NCI-H774 (cell line): ENCODE data around the gene TRO.

Experiments
- DNase-seq: peaks from one replicate; lab custom pipeline; 2025; lab: John Stamatoyannopoulos, UW

Gene TRO

DNA sequence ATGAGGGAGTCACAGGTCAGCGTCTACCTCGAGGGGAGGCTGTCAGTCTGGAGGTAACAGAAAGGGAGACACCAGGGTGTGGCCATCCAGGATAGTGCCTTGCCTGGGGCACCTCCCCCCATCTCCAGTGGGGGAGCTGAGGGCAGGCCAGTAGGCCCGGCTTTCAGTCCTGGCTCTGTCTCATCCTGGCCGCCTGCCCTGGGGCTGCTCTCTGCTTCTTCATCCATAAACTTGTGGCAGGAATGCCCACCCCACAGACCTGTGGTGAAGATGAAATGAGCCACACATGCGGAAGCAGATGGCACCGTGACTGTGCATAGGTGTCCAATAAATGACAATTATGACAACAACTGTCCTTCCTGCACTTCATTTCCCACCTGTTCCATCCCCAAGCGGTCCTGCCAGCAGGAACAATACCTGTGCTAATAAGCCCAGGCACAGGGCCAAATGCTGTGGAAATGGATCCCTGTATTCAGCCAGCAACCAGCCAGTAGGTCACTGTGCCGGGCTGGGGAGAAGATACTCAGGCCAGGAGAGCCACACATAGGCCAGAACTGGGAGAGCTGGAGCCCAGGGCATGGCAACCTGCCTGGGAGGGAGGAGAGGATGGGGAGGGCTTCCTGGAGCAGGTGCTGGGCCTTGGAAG is 30.2 kb downstream of the TRO start:
- DNase-seq, result peak; percentile 64

DNA sequence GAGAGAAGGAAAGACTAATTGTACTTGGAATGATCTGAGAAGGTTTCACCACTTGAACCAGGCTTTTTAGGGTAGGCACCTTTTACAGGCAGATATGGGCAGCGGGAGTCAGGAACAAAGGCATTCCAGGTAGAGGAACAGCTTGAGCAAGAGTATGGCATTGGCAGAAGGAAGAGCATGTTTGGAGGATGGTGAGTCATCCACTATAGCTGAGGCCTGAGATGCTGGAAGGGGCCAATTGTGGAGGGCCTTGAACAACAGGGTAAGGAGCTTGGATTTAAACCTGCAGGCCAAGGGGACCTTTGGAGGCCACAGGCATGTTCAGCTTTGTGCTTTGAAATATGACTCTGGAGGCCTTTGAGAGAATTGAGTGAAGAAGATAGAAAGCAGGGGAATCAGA is 41.1 kb downstream of the TRO start:
- DNase-seq, result no peak

DNA sequence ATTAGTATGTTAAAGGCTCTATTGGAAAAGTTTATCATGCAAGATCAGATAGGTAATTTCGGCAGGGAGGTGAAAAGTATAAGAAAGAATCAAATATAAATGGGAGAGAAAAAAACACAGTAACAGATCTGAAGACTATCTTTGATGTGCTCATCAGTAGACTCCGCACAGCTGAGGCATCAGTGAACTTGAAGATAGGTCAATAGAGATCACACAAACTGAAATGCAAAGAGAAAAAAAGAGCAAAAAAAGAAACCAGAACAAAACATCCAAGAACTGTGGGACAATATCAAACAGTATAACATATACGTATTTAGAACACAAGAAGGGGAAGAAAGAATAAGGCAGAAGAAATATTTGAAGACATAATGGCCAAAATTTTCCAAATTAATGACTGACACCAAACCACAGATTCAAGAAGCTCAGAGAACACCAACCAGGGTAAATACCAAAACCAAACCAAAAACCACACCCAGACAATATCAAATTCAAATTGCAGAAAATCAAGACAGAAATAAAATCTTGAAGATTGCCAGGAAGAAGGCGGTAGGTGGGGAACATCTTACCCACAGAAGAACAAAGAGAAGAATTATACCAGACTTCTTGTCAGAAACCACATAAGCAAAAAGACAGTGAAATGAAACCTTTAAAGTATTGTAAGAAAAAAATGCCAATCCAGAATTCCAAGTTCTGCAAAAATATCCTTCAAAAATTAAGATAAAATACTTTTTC is 44.3 kb downstream of the TRO start:
- no peak for DNase-seq

DNA sequence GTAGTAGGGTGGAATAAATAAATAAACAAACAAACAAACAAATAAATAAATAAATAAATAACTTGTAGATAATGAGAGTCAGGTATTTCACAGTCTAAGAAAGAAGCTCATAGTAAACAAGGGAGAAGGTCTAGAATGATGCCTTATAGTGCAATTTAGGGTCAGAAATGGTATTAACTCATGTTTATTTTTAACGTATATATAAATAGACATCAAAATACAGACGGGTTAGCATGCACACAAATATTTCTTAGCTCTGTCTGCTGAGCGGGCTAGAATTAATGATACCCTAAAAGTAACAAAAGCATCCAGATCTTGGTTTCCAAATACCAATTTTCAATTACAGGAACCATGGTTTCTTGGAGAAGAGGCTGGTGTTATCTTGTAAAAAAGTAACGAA is 56.8 kb downstream of the TRO start:
- DNase-seq, result no peak

DNA sequence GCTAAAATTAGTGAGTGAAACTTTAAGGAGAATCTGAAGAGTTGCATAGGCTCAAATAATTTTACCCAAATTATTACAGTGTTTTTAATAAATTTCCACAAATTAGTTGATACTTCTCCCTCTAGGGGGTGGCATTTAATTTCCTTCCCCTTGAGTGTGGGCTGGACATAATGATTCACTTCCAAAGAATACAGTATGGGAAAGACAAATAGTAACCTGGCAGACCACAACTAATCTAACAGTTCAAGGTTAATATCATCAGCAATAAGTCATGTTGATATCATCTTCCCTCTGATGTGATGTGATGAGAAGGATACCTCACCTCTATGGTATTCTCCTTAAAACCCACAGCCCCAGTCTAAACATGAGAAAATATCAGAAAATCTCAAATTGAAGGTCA is 57.8 kb downstream of the TRO start:
- DNase-seq, result no peak

DNA sequence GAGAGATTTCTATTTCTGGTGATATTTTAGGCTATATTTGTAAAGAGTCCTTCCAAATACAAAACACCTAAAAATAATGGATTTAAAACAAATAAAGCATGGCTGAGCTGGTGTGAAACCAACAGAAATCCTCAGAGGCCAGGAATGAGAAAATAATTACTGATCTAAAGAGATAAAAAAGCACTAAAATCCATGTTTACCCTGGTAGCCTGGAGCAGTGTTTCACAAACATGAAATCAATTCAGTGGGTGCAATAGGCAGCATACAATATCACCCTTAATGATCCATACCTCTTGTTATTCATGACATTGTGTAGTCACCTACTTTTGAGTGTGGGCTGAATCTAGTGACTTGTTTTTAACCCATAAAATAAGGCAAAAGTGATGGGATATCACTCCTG is 58.8 kb downstream of the TRO start:
- no peak for DNase-seq

DNA sequence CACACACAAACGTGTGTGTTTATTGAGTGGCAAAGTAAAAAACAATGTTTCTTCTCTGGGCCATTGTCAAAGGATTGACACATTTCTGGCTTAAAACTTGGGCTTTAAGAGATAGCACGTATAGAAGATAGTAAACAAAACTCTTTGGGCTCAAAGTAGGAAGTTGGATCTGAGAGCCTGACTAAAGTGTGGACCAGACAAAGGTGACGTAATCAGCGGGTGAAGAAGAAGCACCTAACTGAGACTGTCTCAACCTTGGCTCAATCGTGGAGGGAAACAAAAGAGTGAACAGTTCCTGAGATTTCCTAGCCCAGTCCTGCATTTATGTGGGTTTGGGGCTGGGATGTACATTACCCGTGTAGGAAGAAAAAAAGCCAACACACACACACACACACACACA is 59.7 kb downstream of the TRO start:
- no peak for DNase-seq
